ENCODE data around the gene SLC51B.

- TF ChIP-seq, protein P1, sequence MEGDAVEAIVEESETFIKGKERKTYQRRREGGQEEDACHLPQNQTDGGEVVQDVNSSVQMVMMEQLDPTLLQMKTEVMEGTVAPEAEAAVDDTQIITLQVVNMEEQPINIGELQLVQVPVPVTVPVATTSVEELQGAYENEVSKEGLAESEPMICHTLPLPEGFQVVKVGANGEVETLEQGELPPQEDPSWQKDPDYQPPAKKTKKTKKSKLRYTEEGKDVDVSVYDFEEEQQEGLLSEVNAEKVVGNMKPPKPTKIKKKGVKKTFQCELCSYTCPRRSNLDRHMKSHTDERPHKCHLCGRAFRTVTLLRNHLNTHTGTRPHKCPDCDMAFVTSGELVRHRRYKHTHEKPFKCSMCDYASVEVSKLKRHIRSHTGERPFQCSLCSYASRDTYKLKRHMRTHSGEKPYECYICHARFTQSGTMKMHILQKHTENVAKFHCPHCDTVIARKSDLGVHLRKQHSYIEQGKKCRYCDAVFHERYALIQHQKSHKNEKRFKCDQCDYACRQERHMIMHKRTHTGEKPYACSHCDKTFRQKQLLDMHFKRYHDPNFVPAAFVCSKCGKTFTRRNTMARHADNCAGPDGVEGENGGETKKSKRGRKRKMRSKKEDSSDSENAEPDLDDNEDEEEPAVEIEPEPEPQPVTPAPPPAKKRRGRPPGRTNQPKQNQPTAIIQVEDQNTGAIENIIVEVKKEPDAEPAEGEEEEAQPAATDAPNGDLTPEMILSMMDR (conservative IDR thresholded peaks at IDR 0.05; ENCODE audit: low read length), result no peak
- TF ChIP-seq EZH2phosphoT487 (IDR thresholded peaks at IDR 0.05; ENCODE audit: borderline replicate concordance, low read depth, low read length), result no peak
Observed at GRCh38 chr15:65040461-65040860, 4.7 kb upstream of the SLC51B start.

Measured in OCI-LY7 (cell line).